GM11168 (cell line): Measurements from ENCODE around the gene SH3RF3.

Source experiments
- in situ Hi-C: fragments of 300-500 bp; cut with MboI; formaldehyde crosslinking; loops from one replicate; pipeline ENCODE4 v1.12.0; 2022; ENCODE audit warnings: low sequenced_read_pairs; ENCODE audit not compliant: unreplicated experiment

SH3RF3 gene

GRCh38 chr2:109318150-109318948 is 189.3 kb downstream of the SH3RF3 start:
- in situ Hi-C loops = no loop called here

- in situ Hi-C loops = no loop called here
Observed at GRCh38 chr2:109318949-109319342, 189.9 kb downstream of the SH3RF3 start.

- in situ Hi-C loops = no loop called here
Observed at GRCh38 chr2:109320195-109320922, 191.4 kb downstream of the SH3RF3 start.

GRCh38 chr2:109321570-109321969 is 192.6 kb downstream of the SH3RF3 start:
- in situ Hi-C loops = no loop called here

- in situ Hi-C loops = no loop called here
Observed at GRCh38 chr2:109322111-109322510, 193.1 kb downstream of the SH3RF3 start.

- in situ Hi-C loops = no loop called here
Observed at GRCh38 chr2:109322641-109323040, 193.6 kb downstream of the SH3RF3 start.

- in situ Hi-C loops = no loop called here
Observed at GRCh38 chr2:109324861-109325260, 195.9 kb downstream of the SH3RF3 start.

GRCh38 chr2:109325570-109325969 is 196.6 kb downstream of the SH3RF3 start:
- in situ Hi-C loops = no loop called here

GRCh38 chr2:109326306-109326705 is 197.3 kb downstream of the SH3RF3 start:
- in situ Hi-C loops = no loop called here

GRCh38 chr2:109330056-109330455 is 201.1 kb downstream of the SH3RF3 start:
- in situ Hi-C loops = no loop called here

GRCh38 chr2:109331081-109331480 is 202.1 kb downstream of the SH3RF3 start:
- in situ Hi-C loops = no loop called here

- in situ Hi-C loops = no loop called here
Observed at GRCh38 chr2:109331896-109332848, 203.2 kb downstream of the SH3RF3 start.

- in situ Hi-C loops = no loop called here
Observed at GRCh38 chr2:109332880-109333279, 203.9 kb downstream of the SH3RF3 start.

GRCh38 chr2:109333414-109334210 is 204.6 kb downstream of the SH3RF3 start:
- in situ Hi-C loops = no loop called here

GRCh38 chr2:109335631-109336176 is 206.7 kb downstream of the SH3RF3 start:
- in situ Hi-C loops = no loop called here

- in situ Hi-C loops = no loop called here
Observed at GRCh38 chr2:109336296-109336695, 207.3 kb downstream of the SH3RF3 start.

- in situ Hi-C loops = no loop called here
Observed at GRCh38 chr2:109337221-109337620, 208.2 kb downstream of the SH3RF3 start.

GRCh38 chr2:109339519-109339966 is 210.5 kb downstream of the SH3RF3 start:
- in situ Hi-C loops = no loop called here

- in situ Hi-C loops = no loop called here
Observed at GRCh38 chr2:109340381-109340780, 211.4 kb downstream of the SH3RF3 start.
